MM.1S (cell line): Measurements from ENCODE around the gene MEF2C.

Experiments used
- DNase-seq: peaks from one replicate; pipeline ENCODE4 v3.0.0-alpha.2; 2015
- H2AFZ ChIP-seq: fragments of 300-600 bp; sonication (generic); 2 replicates; pipeline ENCODE4 v1.6.0; 2016; ENCODE audit warnings: antibody characterized with exemption, low read length
- H3F3A ChIP-seq: fragments of 300-600 bp; sonication (generic); 2 replicates; pipeline ENCODE4 v1.6.1; 2016; ENCODE audit warnings: mild to moderate bottlenecking, antibody characterized with exemption, low read length, moderate library complexity, mixed read lengths; ENCODE audit not compliant: insufficient read depth
- H3K27ac ChIP-seq: fragments of 300-600 bp; sonication (generic); 2 replicates; pipeline ENCODE4 v1.5.1; 2016; ENCODE audit warnings: mild to moderate bottlenecking, low read length
- H3K27me3 ChIP-seq: fragments of 300-600 bp; sonication (generic); replicated peaks from 2 replicates; pipeline ENCODE4 v1.6.0; 2016; ENCODE audit warnings: low read length; ENCODE audit not compliant: insufficient read depth
- H3K36me3 ChIP-seq: fragments of 300-600 bp; sonication (generic); replicated peaks from 2 replicates; pipeline ENCODE4 v1.6.1; 2016; ENCODE audit warnings: mild to moderate bottlenecking, low read length, mixed read lengths; ENCODE audit not compliant: insufficient read depth
- H3K4me1 ChIP-seq: fragments of 300-600 bp; sonication (generic); 2 replicates; pipeline ENCODE4 v1.6.1; 2016; ENCODE audit warnings: low read length, mixed read lengths
- H3K4me2 ChIP-seq: fragments of 300-600 bp; sonication (generic); 2 replicates; pipeline ENCODE4 v1.6.0; 2016; ENCODE audit warnings: low read depth, low read length
- H3K4me3 ChIP-seq: fragments of 300-600 bp; sonication (generic); 2 replicates; pipeline ENCODE4 v1.5.1; 2016; ENCODE audit warnings: low read length, mixed read lengths
- H3K79me2 ChIP-seq: fragments of 300-600 bp; sonication (generic); 2 replicates; pipeline ENCODE4 v1.6.1; 2016; ENCODE audit warnings: mixed run types, low read length, mixed read lengths
- H3K9ac ChIP-seq: fragments of 300-600 bp; sonication (generic); 2 replicates; pipeline ENCODE4 v1.6.1; 2016; ENCODE audit warnings: low read length, mixed read lengths
- H3K9me2 ChIP-seq: fragments of 300-600 bp; sonication (generic); replicated peaks from 2 replicates; pipeline ENCODE4 v1.6.1; 2016; ENCODE audit warnings: mild to moderate bottlenecking, low read length, mixed read lengths; ENCODE audit not compliant: insufficient read depth
- H3K9me3 ChIP-seq: fragments of 300-600 bp; sonication (generic); replicated peaks from 2 replicates; pipeline ENCODE4 v1.6.1; 2016; ENCODE audit warnings: mild to moderate bottlenecking, low read length, mixed read lengths; ENCODE audit not compliant: insufficient read depth
- H4K20me1 ChIP-seq: fragments of 300-600 bp; sonication (generic); 2 replicates; pipeline ENCODE4 v1.6.1; 2016; ENCODE audit warnings: mild to moderate bottlenecking, low read length, moderate library complexity, mixed read lengths; ENCODE audit not compliant: insufficient read depth
- CTCF ChIP-seq: fragments of 300-600 bp; sonication (generic); IDR thresholded peaks from 2 replicates; pipeline ENCODE4 v1.5.1; 2016; ENCODE audit warnings: antibody characterized with exemption, low read length, mixed read lengths
- EZH2 ChIP-seq: fragments of 300-600 bp; sonication (generic); optimal IDR thresholded peaks from 2 replicates; pipeline ENCODE3; 2017; ENCODE audit warnings: low read depth, mild to moderate bottlenecking, antibody characterized with exemption, low read length, mixed read lengths
- EZH2phosphoT487 ChIP-seq: fragments of 300-600 bp; sonication (generic); IDR thresholded peaks from 2 replicates; pipeline ENCODE4 v1.6.1; 2018; ENCODE audit warnings: antibody characterized with exemption, low read length

Gene MEF2C

GRCh38 chr5:88883059-88883835, at the start of gene MEF2C:
Gene MEF2C (minus strand): TSS chr5:88883184. CDS start chr5:88823788, 59,396 bp downstream.
- Histone ChIP-seq H2AFZ (no peak within 1 kb of the TSS), H3K79me2 (peaks cover 98% of the 10 kb centered on the region), H3K36me3 (peaks cover 6% of the 10 kb centered on the region; the same call in 1 of the 2 replicates), H4K20me1 (no peaks in the 10 kb centered on the region), H3K9me2 (no peaks in the 10 kb centered on the region), H3K4me3 (peak within 1 kb of the TSS; percentile 79), H3K4me2 (peak within 1 kb of the TSS; percentile 60), H3K27me3 (no peaks in the 10 kb centered on the region), H3K27ac (peak within 1 kb of the TSS; percentile 96), H3F3A (peaks cover 57% of the 10 kb centered on the region), H3K9ac (peak within 1 kb of the TSS; percentile 95), H3K9me3 (no peaks in the 10 kb centered on the region), H3K4me1 (no peaks in the 10 kb centered on the region)
- DNase-seq = peak; percentile 91
- TF ChIP-seq CTCF = no peak
- TF ChIP-seq EZH2phosphoT487 = no peak
- TF ChIP-seq EZH2 = no peak

GRCh38 chr5:88932541-88932940, 49.6 kb upstream of the MEF2C start:
- no peaks in the 10 kb centered on the region for H3K79me2 ChIP-seq
- no peak overlapping the region for H3K4me2 ChIP-seq
- no peaks in the 10 kb centered on the region for H3K27me3 ChIP-seq
- H3K36me3 ChIP-seq = no peaks in the 10 kb centered on the region
- no peaks in the 10 kb centered on the region for H3F3A ChIP-seq
- no peaks in the 10 kb centered on the region for H3K9me3 ChIP-seq
- H3K27ac ChIP-seq = no peak overlapping the region
- no peak overlapping the region for H3K9ac ChIP-seq
- H3K9me2 ChIP-seq = no peaks in the 10 kb centered on the region
- no peaks in the 10 kb centered on the region for H4K20me1 ChIP-seq
- H3K4me3 ChIP-seq = no peak overlapping the region
- DNase-seq = no peak
- no peaks in the 10 kb centered on the region for H3K4me1 ChIP-seq
- TF ChIP-seq EZH2 (no peak), CTCF (no peak), EZH2phosphoT487 (no peak)
- no peak overlapping the region for H2AFZ ChIP-seq

GRCh38 chr5:88930335-88930734, 47.4 kb upstream of the MEF2C start:
- DNase-seq = no peak
- Histone ChIP-seq H3K27me3 (no peaks in the 10 kb centered on the region), H3K4me3 (no peak overlapping the region)

More at GRCh38 chr5:88930335-88930734, 47.4 kb upstream of the MEF2C start:
- no peaks in the 10 kb centered on the region for H4K20me1 ChIP-seq
- TF ChIP-seq CTCF (no peak), EZH2 (no peak), EZH2phosphoT487 (no peak)
- no peaks in the 10 kb centered on the region for H3K9me2 ChIP-seq
- H3K4me1 ChIP-seq = no peaks in the 10 kb centered on the region
- no peaks in the 10 kb centered on the region for H3K79me2 ChIP-seq
- no peak overlapping the region for H3K27ac ChIP-seq
- H3F3A ChIP-seq = no peaks in the 10 kb centered on the region
- H3K9ac ChIP-seq = no peak overlapping the region
- H3K36me3 ChIP-seq = no peaks in the 10 kb centered on the region
- no peak overlapping the region for H2AFZ ChIP-seq
- H3K9me3 ChIP-seq = no peaks in the 10 kb centered on the region
- no peak overlapping the region for H3K4me2 ChIP-seq
